OCI-LY7 (cell line): ENCODE measurements around the gene CDYL. TPM values are rescaled to one million over a fixed set of nuclear protein-coding genes. Genes with fewer than 3 reads are reported as not detected.

Source experiments
- BruUV-seq: library from RNA; stranded (reverse); fragments of 400-500 nt; replicated peaks from 2 replicates; lab custom pipeline; 2021; lab: Mats Ljungman, UMichigan
- CTCF ChIA-PET: fragments of 300-600 bp; sonication (Branson Sonifier 250); formaldehyde crosslinking; loops from one replicate; lab custom pipeline; 2022; ENCODE audit warnings: antibody characterized with exemption; ENCODE audit not compliant: unreplicated experiment; lab: Charles Lee
- POLR2A ChIA-PET: fragments of 300-600 bp; sonication (Branson Sonifier 250); formaldehyde crosslinking; loops from one replicate; lab custom pipeline; 2022; ENCODE audit warnings: antibody characterized with exemption; lab: Charles Lee
- DNase-seq: peaks from one replicate; pipeline ENCODE4 v3.0.0-alpha.2; 2015; ENCODE audit warnings: low spot score
- H2AFZ ChIP-seq: fragments of 200-600 bp; sonication (generic), shearing (Covaris generic); 2 replicates; pipeline ENCODE4 v1.6.1; 2014; ENCODE audit warnings: mild to moderate bottlenecking, antibody characterized with exemption, low read length, moderate library complexity
- H3K27ac ChIP-seq: fragments of 200-600 bp; sonication (generic); 2 replicates; pipeline ENCODE4 v1.5.1; 2014; ENCODE audit warnings: mixed run types, low read depth, mild to moderate bottlenecking, moderate library complexity, low read length, inconsistent platforms; ENCODE audit not compliant: poor library complexity, severe bottlenecking
- H3K36me3 ChIP-seq: fragments of 200-600 bp; sonication (generic); 2 replicates; pipeline ENCODE4 v1.6.1; 2014; ENCODE audit warnings: mild to moderate bottlenecking, antibody characterized with exemption, low read length, moderate library complexity, mixed read lengths; ENCODE audit not compliant: insufficient read depth
- H3K4me1 ChIP-seq: fragments of 200-600 bp; sonication (generic); 2 replicates; pipeline ENCODE4 v1.5.1; 2014; ENCODE audit warnings: mild to moderate bottlenecking, low read length; ENCODE audit not compliant: insufficient read depth, poor library complexity, severe bottlenecking
- H3K4me2 ChIP-seq: fragments of 200-600 bp; sonication (generic); 2 replicates; pipeline ENCODE4 v1.6.1; 2014; ENCODE audit warnings: mild to moderate bottlenecking, low read length
- H3K4me3 ChIP-seq: fragments of 200-600 bp; sonication (generic); 2 replicates; pipeline ENCODE4 v1.5.1; 2014; ENCODE audit warnings: mild to moderate bottlenecking, low read depth, low read length; ENCODE audit not compliant: poor library complexity, severe bottlenecking
- H3K79me2 ChIP-seq: fragments of 200-600 bp; sonication (generic); 2 replicates; pipeline ENCODE4 v1.6.1; 2016; ENCODE audit warnings: low read depth, mild to moderate bottlenecking, low read length, moderate library complexity, mixed read lengths; ENCODE audit not compliant: insufficient read depth
- H3K9me2 ChIP-seq: fragments of 200-600 bp; sonication (generic); 2 replicates; pipeline ENCODE4 v1.6.1; 2016; ENCODE audit warnings: mild to moderate bottlenecking, low read length, mixed read lengths; ENCODE audit not compliant: insufficient read depth
- H3K9me3 ChIP-seq: fragments of 200-600 bp; sonication (generic); 2 replicates; pipeline ENCODE4 v1.6.1; 2014; ENCODE audit warnings: mild to moderate bottlenecking, mixed run types, low read length, mixed read lengths
- H4K20me1 ChIP-seq: fragments of 200-600 bp; sonication (generic); 2 replicates; pipeline ENCODE4 v1.6.1; 2014; ENCODE audit warnings: mild to moderate bottlenecking, antibody characterized with exemption, low read length, moderate library complexity, mixed read lengths; ENCODE audit not compliant: insufficient read depth
- EZH2phosphoT487 ChIP-seq: fragments of 200-600 bp; sonication (generic); IDR thresholded peaks from 2 replicates; pipeline ENCODE4 v1.6.1; 2018; ENCODE audit warnings: low read depth, borderline replicate concordance, mild to moderate bottlenecking, mixed run types, antibody characterized with exemption, low read length, moderate library complexity, mixed read lengths
- intact Hi-C: fragments of 100-400 bp; cut with micrococcal nuclease; formaldehyde crosslinking; loops from one replicate; pipeline ENCODE4 v1.10.0; 2022; ENCODE audit not compliant: unreplicated experiment
- total RNA-seq, 2 experiments: library from RNA; depleted of rRNA in 1 of 2; stranded (reverse); fragments of >200 nt in 1 of 2; shearing (Covaris generic) in 1 of 2; gene quantifications; 2 replicates each; pipeline ENCODE4 v1.2.3, GENCODE V29; 2014 to 2022
- TF ChIP-seq, protein P1 (sequence below): fragments of 200-600 bp; sonication (generic); conservative IDR thresholded peaks from 2 replicates; pipeline ENCODE4 v1.5.1; 2014; ENCODE audit warnings: mild to moderate bottlenecking, antibody characterized with exemption, low read length, moderate library complexity, mixed read lengths

Gene CDYL
- total RNA-seq, 2 experiments from 2014 or later = 33.6 to 76.4 TPM

DNA sequence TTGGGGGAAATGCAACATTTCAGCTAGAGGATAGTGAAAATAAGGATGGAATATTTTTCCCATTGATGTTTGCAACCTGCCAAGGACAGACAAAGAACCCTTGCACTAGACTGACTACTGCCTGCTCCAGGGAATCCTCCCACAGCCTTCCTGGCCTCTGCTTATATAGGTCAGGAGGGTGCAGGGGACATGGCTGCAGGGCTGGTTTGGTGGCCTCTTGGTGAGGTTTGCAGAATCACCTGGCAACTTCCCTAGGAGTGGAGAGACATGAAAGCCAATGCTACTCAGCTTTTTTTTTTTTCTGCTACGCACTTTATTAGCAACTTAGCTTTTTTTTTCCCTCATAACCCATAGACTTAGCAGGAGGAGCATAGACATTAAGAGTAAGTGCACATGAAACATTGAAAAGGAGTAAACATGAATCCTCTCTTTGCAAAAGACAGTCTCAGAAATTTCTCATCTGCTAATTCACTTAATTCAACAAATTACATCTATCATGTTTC lies 39.8 kb upstream of the CDYL start:
- no peak overlapping the region for H3K4me3 ChIP-seq
- BruUV-seq = no TSS peak
- no peak for TF ChIP-seq EZH2phosphoT487
- TF ChIP-seq, protein P1, sequence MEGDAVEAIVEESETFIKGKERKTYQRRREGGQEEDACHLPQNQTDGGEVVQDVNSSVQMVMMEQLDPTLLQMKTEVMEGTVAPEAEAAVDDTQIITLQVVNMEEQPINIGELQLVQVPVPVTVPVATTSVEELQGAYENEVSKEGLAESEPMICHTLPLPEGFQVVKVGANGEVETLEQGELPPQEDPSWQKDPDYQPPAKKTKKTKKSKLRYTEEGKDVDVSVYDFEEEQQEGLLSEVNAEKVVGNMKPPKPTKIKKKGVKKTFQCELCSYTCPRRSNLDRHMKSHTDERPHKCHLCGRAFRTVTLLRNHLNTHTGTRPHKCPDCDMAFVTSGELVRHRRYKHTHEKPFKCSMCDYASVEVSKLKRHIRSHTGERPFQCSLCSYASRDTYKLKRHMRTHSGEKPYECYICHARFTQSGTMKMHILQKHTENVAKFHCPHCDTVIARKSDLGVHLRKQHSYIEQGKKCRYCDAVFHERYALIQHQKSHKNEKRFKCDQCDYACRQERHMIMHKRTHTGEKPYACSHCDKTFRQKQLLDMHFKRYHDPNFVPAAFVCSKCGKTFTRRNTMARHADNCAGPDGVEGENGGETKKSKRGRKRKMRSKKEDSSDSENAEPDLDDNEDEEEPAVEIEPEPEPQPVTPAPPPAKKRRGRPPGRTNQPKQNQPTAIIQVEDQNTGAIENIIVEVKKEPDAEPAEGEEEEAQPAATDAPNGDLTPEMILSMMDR = no peak
- H3K9me2 ChIP-seq = no peaks in the 10 kb centered on the region
- H3K4me1 ChIP-seq = no peaks in the 10 kb centered on the region
- H2AFZ ChIP-seq = no peak overlapping the region
- H4K20me1 ChIP-seq = no peaks in the 10 kb centered on the region
- intact Hi-C loops = no loop called here
- no peaks in the 10 kb centered on the region for H3K36me3 ChIP-seq
- ChIA-PET POLR2A (interaction anchor here (0.6 to 0.9 kb wide), 2 partner anchors 299 to 424 kb away, joined by 3 to 6 read pairs; no protein-coding TSS in a partner anchor), CTCF (no interaction called here)
- no peaks in the 10 kb centered on the region for H3K9me3 ChIP-seq
- H3K4me2 ChIP-seq = no peak overlapping the region
- DNase-seq = no peak
- H3K79me2 ChIP-seq = no peaks in the 10 kb centered on the region
- H3K27ac ChIP-seq = no peak overlapping the region

DNA sequence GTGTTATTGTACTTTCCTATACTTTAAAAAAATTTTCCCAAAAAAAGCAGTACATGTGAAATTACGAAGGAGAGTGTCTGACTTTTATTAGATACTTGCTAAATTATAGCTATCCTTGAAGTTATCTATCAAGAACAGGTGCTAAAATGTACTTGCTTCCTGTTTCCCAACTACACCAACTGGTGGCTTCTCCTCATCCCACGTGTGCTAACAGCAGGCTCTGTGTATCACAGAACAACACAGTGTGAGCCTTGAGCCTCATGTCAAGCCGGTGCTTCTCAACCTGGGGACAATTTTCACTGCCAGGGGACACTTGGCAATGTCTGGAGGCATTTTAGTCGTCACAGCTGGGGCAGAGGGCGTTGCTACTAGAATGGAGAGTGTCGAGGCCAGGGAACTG lies 36.2 kb upstream of the CDYL start:
- no peaks in the 10 kb centered on the region for H3K9me2 ChIP-seq
- H3K79me2 ChIP-seq = no peaks in the 10 kb centered on the region
- H3K27ac ChIP-seq = no peak overlapping the region
- H4K20me1 ChIP-seq = no peaks in the 10 kb centered on the region
- no peaks in the 10 kb centered on the region for H3K36me3 ChIP-seq
- ChIA-PET POLR2A (no interaction called here), CTCF (no interaction called here)
- BruUV-seq = no TSS peak
- no peak overlapping the region for H2AFZ ChIP-seq
- no peak overlapping the region for H3K4me3 ChIP-seq
- no peak for DNase-seq
- TF ChIP-seq, protein P1 = no peak
- no peak for TF ChIP-seq EZH2phosphoT487
- H3K9me3 ChIP-seq = no peaks in the 10 kb centered on the region
- H3K4me2 ChIP-seq = no peak overlapping the region
- no peaks in the 10 kb centered on the region for H3K4me1 ChIP-seq
- intact Hi-C loops = no loop called here

DNA sequence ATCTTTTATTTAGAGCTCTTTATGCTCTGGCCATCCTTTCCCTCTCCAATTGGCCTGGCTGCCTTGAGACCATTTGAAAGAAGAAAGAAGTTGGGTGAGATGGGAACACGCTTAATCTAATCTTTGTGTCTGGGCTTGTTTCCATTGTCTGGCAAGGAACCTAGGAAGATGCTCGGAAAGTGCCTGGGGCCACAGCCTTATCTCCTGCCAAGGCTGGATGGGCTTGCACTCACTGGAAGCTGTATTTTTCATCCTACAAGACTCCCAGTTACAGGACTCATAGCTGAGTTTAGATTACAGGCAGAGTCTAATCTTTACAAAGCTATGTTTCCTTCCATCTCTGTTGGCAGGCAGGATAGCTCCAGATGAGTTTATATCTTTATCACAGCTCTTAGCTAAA lies 33.1 kb upstream of the CDYL start:
- no peaks in the 10 kb centered on the region for H3K79me2 ChIP-seq
- no peaks in the 10 kb centered on the region for H3K9me3 ChIP-seq
- no peaks in the 10 kb centered on the region for H3K36me3 ChIP-seq
- no peak for DNase-seq
- no peaks in the 10 kb centered on the region for H3K4me1 ChIP-seq
- POLR2A ChIA-PET = interaction anchor here (0.6 kb wide), 1 partner anchor 722 kb away, joined by 3 read pairs; a partner anchor contains a TSS
- H2AFZ ChIP-seq = no peak overlapping the region
- no peak overlapping the region for H3K4me2 ChIP-seq
- no TSS peak for BruUV-seq
- TF ChIP-seq, protein P1 = no peak
- no peak for TF ChIP-seq EZH2phosphoT487
- no peaks in the 10 kb centered on the region for H3K9me2 ChIP-seq
- intact Hi-C loops = no loop called here
- no peaks in the 10 kb centered on the region for H4K20me1 ChIP-seq
- H3K4me3 ChIP-seq = no peak overlapping the region
- CTCF ChIA-PET = no interaction called here
- H3K27ac ChIP-seq = no peak overlapping the region
